ENCODE measurements around the gene LCN6. TPM values are rescaled to one million over a fixed set of nuclear protein-coding genes. Genes with fewer than 3 reads are reported as not detected.

The LCN6 gene
- polyA plus RNA-seq, 4 donors = 1.4 to 21.5 (median 2.2) TPM; not detected in 1

DNA sequence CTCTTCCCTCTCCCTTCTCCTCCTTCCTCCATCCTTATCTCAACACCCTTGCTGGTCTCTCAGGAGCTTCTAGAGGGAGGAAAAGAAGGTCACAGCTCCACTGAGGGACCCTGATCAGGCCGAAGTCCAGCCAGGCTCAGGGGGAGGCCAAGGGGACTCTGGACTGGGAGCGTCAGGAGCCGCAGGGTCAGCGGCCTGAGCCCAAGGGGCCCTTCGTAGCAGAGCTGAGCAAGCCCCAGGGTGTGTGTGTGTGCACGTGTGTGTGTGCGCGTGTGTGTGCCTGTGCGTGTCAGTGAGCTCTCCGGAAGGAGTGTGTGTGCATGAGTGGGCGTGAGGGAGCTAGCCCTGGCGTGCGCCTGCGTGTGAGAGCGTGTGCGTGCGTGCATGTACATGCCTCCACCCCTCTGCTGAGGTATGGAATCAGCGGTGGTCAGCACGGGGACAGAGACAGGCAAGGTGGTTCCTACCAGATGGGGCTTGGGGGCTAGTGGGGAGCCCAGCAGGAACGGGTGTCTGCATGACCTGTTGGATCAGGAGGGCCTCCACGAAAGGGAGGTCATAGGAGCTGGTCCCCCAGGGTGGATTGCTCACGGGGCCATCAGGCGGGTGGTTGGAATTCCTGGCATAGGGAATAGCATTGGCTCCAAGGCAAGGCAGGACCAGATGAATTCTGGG, 51.0 kb downstream of the LCN6 start:
- FAIRE-seq = no peak
- H3K27me3 ChIP-seq (ENCODE audit: control insufficient read depth in 3 of 3, insufficient read depth in 3 of 3, low read length in 3 of 3) = no peaks in the 10 kb centered on the region
- DNase-seq = peak; percentile 93 to 94
- no peaks in the 10 kb centered on the region for H3K36me3 ChIP-seq (ENCODE audit: control insufficient read depth in 3 of 3, insufficient read depth in 2 of 3, low read depth in 1 of 3, low read length in 3 of 3)
- H3K9me3 ChIP-seq (ENCODE audit: control insufficient read depth in 2 of 2, insufficient read depth in 1 of 2, low read depth in 1 of 2, low read length in 1 of 2) = no peaks in the 10 kb centered on the region
- H3K27ac ChIP-seq (ENCODE audit: low read depth in 1 of 3, low read length in 2 of 3) = peak overlapping the region; percentile 81 to 100 (median 86)
- WGBS, 3 donors = 7 to 52% (median 23%) methylated on average over 22 to 23 of the region's 23 CpGs
- H3K4me3 ChIP-seq (ENCODE audit: low read depth in 1 of 3, low read length in 3 of 3) = peak overlapping the region in 2 of 3 donors; percentile 5 to 46
- peaks cover 0 to 80% (median 12%) of the 10 kb centered on the region in 3 donors for H3K4me1 ChIP-seq (ENCODE audit: control insufficient read depth in 3 of 3, insufficient read depth in 2 of 3, low read depth in 1 of 3, low read length in 2 of 3)

DNA sequence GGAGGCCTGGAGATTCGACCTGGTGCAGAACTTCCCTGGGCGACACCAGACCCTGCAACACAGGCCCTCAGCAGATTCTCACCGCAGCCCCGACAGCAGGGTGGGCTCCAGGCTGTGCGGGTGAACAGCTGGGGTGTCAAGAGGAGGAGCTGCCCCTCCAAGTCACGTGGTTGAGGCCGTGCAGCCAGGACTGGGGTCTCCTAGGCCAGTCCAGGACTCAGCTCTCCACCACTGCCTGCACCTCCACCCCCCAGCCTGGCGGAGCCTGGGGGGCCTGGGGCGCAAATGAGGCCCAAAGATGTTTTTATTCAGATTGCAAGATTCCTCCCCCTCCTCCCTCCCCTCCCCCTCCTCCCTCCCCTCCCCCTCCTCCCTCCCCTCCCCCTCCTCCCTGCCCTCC, 51.8 kb downstream of the LCN6 start:
- H3K36me3 ChIP-seq (ENCODE audit: control insufficient read depth in 3 of 3, insufficient read depth in 2 of 3, low read depth in 1 of 3, low read length in 3 of 3) = no peaks in the 10 kb centered on the region
- H3K4me3 ChIP-seq (ENCODE audit: low read depth in 1 of 3, low read length in 3 of 3) = no peak overlapping the region
- H3K27me3 ChIP-seq (ENCODE audit: control insufficient read depth in 3 of 3, insufficient read depth in 3 of 3, low read length in 3 of 3) = no peaks in the 10 kb centered on the region
- no peaks in the 10 kb centered on the region for H3K9me3 ChIP-seq (ENCODE audit: control insufficient read depth in 2 of 2, insufficient read depth in 1 of 2, low read depth in 1 of 2, low read length in 1 of 2)
- WGBS, 3 donors = 58 to 62% (median 58%) methylated on average over 9 of the region's 9 CpGs
- peaks cover 0 to 85% (median 14%) of the 10 kb centered on the region in 3 donors for H3K4me1 ChIP-seq (ENCODE audit: control insufficient read depth in 3 of 3, insufficient read depth in 2 of 3, low read depth in 1 of 3, low read length in 2 of 3)
- no peak for DNase-seq
- peak overlapping the region in 2 of 3 donors; percentile 55 to 95 for H3K27ac ChIP-seq (ENCODE audit: low read depth in 1 of 3, low read length in 2 of 3)
- FAIRE-seq = no peak

DNA sequence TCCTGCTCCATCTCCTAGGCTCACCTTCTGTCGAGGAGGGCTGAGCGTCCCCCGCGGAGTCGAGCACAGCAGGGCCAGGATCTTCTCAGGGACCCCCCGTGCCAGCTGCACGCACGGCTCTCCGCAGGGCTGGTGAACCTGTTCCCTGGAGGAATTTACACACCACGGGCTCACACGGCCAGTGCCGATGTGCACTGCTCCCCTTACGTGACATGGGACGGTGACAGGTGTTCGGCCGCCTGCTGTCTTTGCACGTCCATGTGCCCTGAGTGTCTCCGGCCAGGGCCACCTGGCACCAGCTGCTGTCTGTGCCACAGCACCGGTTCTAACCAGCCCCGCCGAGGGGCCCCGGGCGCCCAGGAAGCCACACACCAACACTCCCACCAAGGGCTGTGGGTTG, 52.4 kb downstream of the LCN6 start:
- FAIRE-seq = no peak
- no peaks in the 10 kb centered on the region for H3K36me3 ChIP-seq (ENCODE audit: control insufficient read depth in 3 of 3, insufficient read depth in 2 of 3, low read depth in 1 of 3, low read length in 3 of 3)
- H3K4me3 ChIP-seq (ENCODE audit: low read depth in 1 of 3, low read length in 3 of 3) = no peak overlapping the region
- peak overlapping the region; percentile 69 to 95 (median 89) for H3K27ac ChIP-seq (ENCODE audit: low read depth in 1 of 3, low read length in 2 of 3)
- no peaks in the 10 kb centered on the region for H3K9me3 ChIP-seq (ENCODE audit: control insufficient read depth in 2 of 2, insufficient read depth in 1 of 2, low read depth in 1 of 2, low read length in 1 of 2)
- H3K27me3 ChIP-seq (ENCODE audit: control insufficient read depth in 3 of 3, insufficient read depth in 3 of 3, low read length in 3 of 3) = no peaks in the 10 kb centered on the region
- H3K4me1 ChIP-seq (ENCODE audit: control insufficient read depth in 3 of 3, insufficient read depth in 2 of 3, low read depth in 1 of 3, low read length in 2 of 3) = peaks cover 0 to 86% (median 15%) of the 10 kb centered on the region in 3 donors
- no peak for DNase-seq
- 41 to 71% (median 53%) methylated on average over 21 to 23 of the region's 23 CpGs for WGBS, 3 donors

DNA sequence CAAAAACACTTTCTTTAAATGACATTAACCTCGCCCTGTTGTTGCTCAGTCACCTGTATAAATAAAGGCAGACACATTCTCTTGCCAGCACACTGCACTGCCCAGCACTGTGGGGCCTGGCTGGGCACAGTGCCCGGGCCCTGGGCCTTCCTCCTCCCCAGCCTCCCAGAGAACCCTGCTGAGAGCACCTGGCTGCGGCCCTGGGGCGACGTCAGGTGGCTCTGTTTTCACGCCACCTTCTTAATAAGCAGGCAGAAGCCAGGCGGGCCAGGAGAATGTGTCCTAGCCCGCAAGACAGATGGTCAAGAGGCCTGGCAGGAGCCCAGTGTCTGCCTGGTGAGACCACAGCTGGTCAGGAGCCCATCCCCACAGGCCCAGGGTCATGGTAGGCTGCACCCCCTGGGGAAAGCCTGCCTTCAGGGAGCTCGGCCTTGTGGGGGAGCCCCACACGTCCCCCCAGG, 52.9 kb downstream of the LCN6 start:
- Histone ChIP-seq H3K36me3 (ENCODE audit: control insufficient read depth in 3 of 3, insufficient read depth in 2 of 3, low read depth in 1 of 3, low read length in 3 of 3) (no peaks in the 10 kb centered on the region), H3K4me3 (ENCODE audit: low read depth in 1 of 3, low read length in 3 of 3) (no peak overlapping the region), H3K27ac (ENCODE audit: low read depth in 1 of 3, low read length in 2 of 3) (peak overlapping the region; percentile 69 to 95 (median 89)), H3K27me3 (ENCODE audit: control insufficient read depth in 3 of 3, insufficient read depth in 3 of 3, low read length in 3 of 3) (no peaks in the 10 kb centered on the region), H3K9me3 (ENCODE audit: control insufficient read depth in 2 of 2, insufficient read depth in 1 of 2, low read depth in 1 of 2, low read length in 1 of 2) (no peaks in the 10 kb centered on the region), H3K4me1 (ENCODE audit: control insufficient read depth in 3 of 3, insufficient read depth in 2 of 3, low read depth in 1 of 3, low read length in 2 of 3) (peaks cover 0 to 84% (median 15%) of the 10 kb centered on the region in 3 donors)
- peak in 1 of 2 donors; percentile 88 for DNase-seq
- 22 to 53% (median 39%) methylated on average over 10 of the region's 10 CpGs for WGBS, 3 donors
- FAIRE-seq = no peak

DNA sequence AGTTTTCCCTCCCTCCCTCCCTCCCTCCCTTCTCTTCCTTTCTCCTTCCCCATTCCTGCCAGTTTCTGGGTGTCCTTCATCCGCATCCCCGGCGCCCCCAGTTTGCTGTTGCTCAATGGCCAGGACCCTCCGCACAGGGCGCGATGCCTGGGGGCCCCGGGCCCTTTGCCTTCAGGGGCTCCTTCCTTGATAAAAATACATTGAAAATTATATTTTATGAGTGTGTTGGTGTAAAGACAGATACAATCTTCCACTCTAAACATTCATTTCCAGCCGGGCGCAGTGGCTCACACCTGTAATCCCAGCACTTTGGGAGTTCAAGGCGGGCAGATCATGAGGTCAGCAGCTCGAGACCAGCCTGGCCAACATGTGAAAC, 53.5 kb downstream of the LCN6 start:
- no peaks in the 10 kb centered on the region for H3K36me3 ChIP-seq (ENCODE audit: control insufficient read depth in 3 of 3, insufficient read depth in 2 of 3, low read depth in 1 of 3, low read length in 3 of 3)
- DNase-seq (no peak), FAIRE-seq (no peak)
- H3K9me3 ChIP-seq (ENCODE audit: control insufficient read depth in 2 of 2, insufficient read depth in 1 of 2, low read depth in 1 of 2, low read length in 1 of 2) = no peaks in the 10 kb centered on the region
- H3K27ac ChIP-seq (ENCODE audit: low read depth in 1 of 3, low read length in 2 of 3) = peak overlapping the region; percentile 80 to 95 (median 89)
- H3K4me3 ChIP-seq (ENCODE audit: low read depth in 1 of 3, low read length in 3 of 3) = no peak overlapping the region
- peaks cover 0 to 80% (median 15%) of the 10 kb centered on the region in 3 donors for H3K4me1 ChIP-seq (ENCODE audit: control insufficient read depth in 3 of 3, insufficient read depth in 2 of 3, low read depth in 1 of 3, low read length in 2 of 3)
- WGBS, 3 donors = 46 to 80% (median 52%) methylated on average over 11 of the region's 11 CpGs
- no peaks in the 10 kb centered on the region for H3K27me3 ChIP-seq (ENCODE audit: control insufficient read depth in 3 of 3, insufficient read depth in 3 of 3, low read length in 3 of 3)

DNA sequence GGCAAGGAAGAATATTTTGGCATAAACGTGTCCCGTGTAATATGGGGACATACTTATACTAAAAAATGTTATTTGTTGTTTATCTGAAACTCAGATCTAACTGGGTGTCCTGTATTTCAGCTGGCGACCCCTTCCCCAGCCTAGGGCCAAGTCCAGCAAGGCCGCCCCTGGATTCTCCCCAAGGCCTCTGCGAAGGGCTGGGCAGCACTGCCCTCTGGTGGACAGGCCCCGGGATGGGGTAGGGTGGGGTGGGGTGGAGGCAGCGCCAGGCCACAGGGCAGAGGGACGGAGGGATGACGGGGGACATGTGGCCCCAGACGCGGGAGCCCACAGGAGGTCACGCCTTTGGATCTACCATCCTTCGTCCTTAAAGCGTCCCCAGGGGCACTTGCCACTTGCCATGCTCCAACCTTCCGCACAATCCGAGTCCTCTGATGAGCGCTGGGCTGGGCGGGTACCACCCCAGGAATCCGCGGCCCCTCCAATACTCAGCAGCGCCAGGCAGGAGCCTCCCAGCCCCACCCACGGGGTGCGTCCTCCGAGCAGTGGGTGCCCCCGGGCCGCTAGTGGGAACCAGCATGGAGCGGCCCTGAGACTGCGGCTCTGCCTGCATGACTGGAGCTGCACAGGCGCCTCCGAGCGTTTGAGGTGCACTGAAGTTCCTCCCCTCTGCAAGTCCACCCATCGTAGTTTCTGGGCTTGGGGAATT, 54.0 kb downstream of the LCN6 start:
- FAIRE-seq (no peak), DNase-seq (peak; percentile 81 to 91)
- Histone ChIP-seq H3K9me3 (ENCODE audit: control insufficient read depth in 2 of 2, insufficient read depth in 1 of 2, low read depth in 1 of 2, low read length in 1 of 2) (no peaks in the 10 kb centered on the region), H3K4me3 (ENCODE audit: low read depth in 1 of 3, low read length in 3 of 3) (peak overlapping the region in 1 of 3 donors; percentile 17), H3K27me3 (ENCODE audit: control insufficient read depth in 3 of 3, insufficient read depth in 3 of 3, low read length in 3 of 3) (no peaks in the 10 kb centered on the region), H3K4me1 (ENCODE audit: control insufficient read depth in 3 of 3, insufficient read depth in 2 of 3, low read depth in 1 of 3, low read length in 2 of 3) (peaks cover 0 to 79% (median 15%) of the 10 kb centered on the region in 3 donors), H3K27ac (ENCODE audit: low read depth in 1 of 3, low read length in 2 of 3) (peak overlapping the region; percentile 80 to 95 (median 89)), H3K36me3 (ENCODE audit: control insufficient read depth in 3 of 3, insufficient read depth in 2 of 3, low read depth in 1 of 3, low read length in 3 of 3) (no peaks in the 10 kb centered on the region)
- WGBS, 3 donors = 11 to 40% (median 31%) methylated on average over 26 to 32 of the region's 32 CpGs

Other genes starting within 250 kb of the LCN6 start
- gene NOTCH1, start 202.5 kb downstream of the LCN6 start, polyA plus RNA-seq = 10 to 100 TPM in 2 of 4 donors, 1 to 10 TPM in 2; 1.8 to 19.8 (median 7.3) TPM
- gene EGFL7, start 85.6 kb downstream of the LCN6 start, polyA plus RNA-seq = 100 to 1,000 TPM in 1 of 4 donors, 10 to 100 TPM in 3; 15.4 to 114 (median 34.6) TPM
- 100 to 1,000 TPM; 222 to 653 (median 363) TPM for gene AGPAT2, start 61.1 kb downstream of the LCN6 start, polyA plus RNA-seq
- gene DIPK1B, start 36.0 kb downstream of the LCN6 start, polyA plus RNA-seq = 10 to 100 TPM in 2 of 4 donors, 1 to 10 TPM in 1, under 1 TPM in 1; 0.22 to 12.7 (median 6.6) TPM
- gene LCN10, start 5.6 kb downstream of the LCN6 start, polyA plus RNA-seq = 1 to 10 TPM in 3 of 4 donors, not detected in 1; 1.1 to 8.4 (median 4.7) TPM
- under 1 TPM in 1 of 4 donors, not detected in 3; 0.16 TPM for gene LCN8, start 9.7 kb upstream of the LCN6 start, polyA plus RNA-seq
- gene LCN15, start 16.0 kb upstream of the LCN6 start, polyA plus RNA-seq = 10 to 100 TPM in 2 of 4 donors, 1 to 10 TPM in 1, under 1 TPM in 1; 0.46 to 38.5 (median 8.8) TPM
- 100 to 1,000 TPM; 148 to 518 (median 194) TPM for gene TMEM141, start 42.8 kb upstream of the LCN6 start, polyA plus RNA-seq
- gene CCDC183, start 47.8 kb upstream of the LCN6 start, polyA plus RNA-seq = 10 to 100 TPM in 1 of 4 donors, 1 to 10 TPM in 2, under 1 TPM in 1; 0.40 to 37.9 (median 2.1) TPM
- 100 to 1,000 TPM in 1 of 4 donors, 10 to 100 TPM in 3; 75.5 to 114 (median 82.3) TPM for gene RABL6, start 59.4 kb upstream of the LCN6 start, polyA plus RNA-seq
- 10 to 100 TPM in 1 of 4 donors, 1 to 10 TPM in 3; 1.1 to 11.6 (median 2.6) TPM for gene AJM1, start 94.0 kb upstream of the LCN6 start, polyA plus RNA-seq
- gene PHPT1, start 100.9 kb upstream of the LCN6 start, polyA plus RNA-seq = 100 to 1,000 TPM; 111 to 337 (median 169) TPM
- gene MAMDC4, start 103.8 kb upstream of the LCN6 start, polyA plus RNA-seq = 1,000 to 10,000 TPM in 1 of 4 donors, 1 to 10 TPM in 3; 4.6 to 1,156 (median 8.9) TPM
- gene EDF1, start 117.8 kb upstream of the LCN6 start, polyA plus RNA-seq = 1,000 to 10,000 TPM in 2 of 4 donors, 100 to 1,000 TPM in 2; 556 to 1,582 (median 1,008) TPM
- 10 to 100 TPM; 11.2 to 20.9 (median 13.8) TPM for gene TRAF2, start 138.0 kb upstream of the LCN6 start, polyA plus RNA-seq
- gene FBXW5, start 196.2 kb upstream of the LCN6 start, polyA plus RNA-seq = 100 to 1,000 TPM in 3 of 4 donors, 10 to 100 TPM in 1; 96.1 to 262 (median 181) TPM
- gene C8G, start 196.7 kb upstream of the LCN6 start, polyA plus RNA-seq = 100 to 1,000 TPM in 1 of 4 donors, 10 to 100 TPM in 3; 13.6 to 106 (median 61.3) TPM
- gene LCN12, start 203.7 kb upstream of the LCN6 start, polyA plus RNA-seq = 10 to 100 TPM in 1 of 4 donors, 1 to 10 TPM in 2, not detected in 1; 2.2 to 88.7 (median 3.4) TPM
- gene PTGDS, start 229.0 kb upstream of the LCN6 start, polyA plus RNA-seq = 10 to 100 TPM in 2 of 4 donors, 1 to 10 TPM in 1, under 1 TPM in 1; 0.86 to 38.0 (median 19.4) TPM
- gene LCNL1, start 234.5 kb upstream of the LCN6 start, polyA plus RNA-seq = under 1 TPM in 2 of 4 donors, not detected in 2; 0.07 to 0.16 TPM
- 10 to 100 TPM; 33.7 to 85.9 (median 75.5) TPM for gene PAXX, start 243.9 kb upstream of the LCN6 start, polyA plus RNA-seq
- gene CLIC3, start 248.0 kb upstream of the LCN6 start, polyA plus RNA-seq = 1 to 10 TPM in 2 of 4 donors, under 1 TPM in 1, not detected in 1; 0.81 to 6.2 (median 1.4) TPM

All from small intestine (tissue), 7 donors.